Loucy (cell line): ENCODE data around the gene HIVEP2.

Source experiments
- H2AFZ ChIP-seq: fragments of 200-600 bp; sonication (generic); 2 replicates; pipeline ENCODE4 v1.6.0; 2016; ENCODE audit warnings: antibody characterized with exemption, mild to moderate bottlenecking, low read length, moderate library complexity
- H3F3A ChIP-seq: fragments of 200-600 bp; 2 replicates; pipeline ENCODE4 v1.6.0; 2016; ENCODE audit warnings: antibody characterized with exemption, low read depth, mild to moderate bottlenecking
- H3K27me3 ChIP-seq: fragments of 200-600 bp; sonication (generic); 2 replicates; pipeline ENCODE4 v1.6.1; 2014; ENCODE audit warnings: low read length, mild to moderate bottlenecking; ENCODE audit not compliant: insufficient read depth, poor library complexity, severe bottlenecking
- H3K36me3 ChIP-seq: fragments of 200-600 bp; sonication (generic); 2 replicates; pipeline ENCODE4 v1.6.1; 2016; ENCODE audit warnings: low read length; ENCODE audit not compliant: insufficient read depth
- H3K4me1 ChIP-seq: fragments of 200-600 bp; sonication (generic); 2 replicates; pipeline ENCODE4 v1.5.1; 2014; ENCODE audit warnings: low read length, mild to moderate bottlenecking; ENCODE audit not compliant: insufficient read depth, poor library complexity, severe bottlenecking
- H3K4me2 ChIP-seq: fragments of 200-600 bp; sonication (generic); 2 replicates; pipeline ENCODE4 v1.6.0; 2014; ENCODE audit warnings: antibody characterized with exemption, low read length, low read depth, mild to moderate bottlenecking; ENCODE audit not compliant: poor library complexity, severe bottlenecking
- H3K4me3 ChIP-seq: fragments of 200-600 bp; sonication (generic); 2 replicates; pipeline ENCODE4 v1.5.1; 2014; ENCODE audit warnings: low read length, mild to moderate bottlenecking, mixed read lengths; ENCODE audit not compliant: poor library complexity, severe bottlenecking
- H3K79me2 ChIP-seq: fragments of 200-600 bp; sonication (generic); 2 replicates; pipeline ENCODE4 v1.6.1; 2014; ENCODE audit warnings: low read length; ENCODE audit not compliant: insufficient read depth
- H3K9ac ChIP-seq: fragments of 200-600 bp; sonication (generic); 2 replicates; pipeline ENCODE4 v1.6.0; 2014; ENCODE audit warnings: mild to moderate bottlenecking, low read depth, low read length, moderate library complexity; ENCODE audit not compliant: poor library complexity, severe bottlenecking
- H3K9me2 ChIP-seq: fragments of 200-600 bp; sonication (generic); replicated peaks from 2 replicates; pipeline ENCODE4 v1.6.1; 2016; ENCODE audit warnings: low read depth, low read length, mixed read lengths
- H3K9me3 ChIP-seq: fragments of 200-600 bp; sonication (generic); 2 replicates; pipeline ENCODE4 v1.6.1; 2014; ENCODE audit warnings: mild to moderate bottlenecking, antibody characterized with exemption, low read length, low read depth; ENCODE audit not compliant: insufficient read depth
- H4K20me1 ChIP-seq: fragments of 200-600 bp; sonication (generic); 2 replicates; pipeline ENCODE4 v1.6.0; 2014; ENCODE audit warnings: antibody characterized with exemption, low read length, mild to moderate bottlenecking; ENCODE audit not compliant: insufficient read depth, poor library complexity, severe bottlenecking
- CTCF ChIP-seq: fragments of 200-600 bp; sonication (generic); conservative IDR thresholded peaks from 2 replicates; pipeline ENCODE4 v1.5.1; 2014; ENCODE audit warnings: mild to moderate bottlenecking, antibody characterized with exemption, low read length
- EZH2phosphoT487 ChIP-seq: fragments of 200-600 bp; IDR thresholded peaks from 2 replicates; pipeline ENCODE4 v1.6.1; 2018; ENCODE audit warnings: antibody characterized with exemption, mild to moderate bottlenecking, moderate library complexity, borderline replicate concordance

The HIVEP2 gene

DNA sequence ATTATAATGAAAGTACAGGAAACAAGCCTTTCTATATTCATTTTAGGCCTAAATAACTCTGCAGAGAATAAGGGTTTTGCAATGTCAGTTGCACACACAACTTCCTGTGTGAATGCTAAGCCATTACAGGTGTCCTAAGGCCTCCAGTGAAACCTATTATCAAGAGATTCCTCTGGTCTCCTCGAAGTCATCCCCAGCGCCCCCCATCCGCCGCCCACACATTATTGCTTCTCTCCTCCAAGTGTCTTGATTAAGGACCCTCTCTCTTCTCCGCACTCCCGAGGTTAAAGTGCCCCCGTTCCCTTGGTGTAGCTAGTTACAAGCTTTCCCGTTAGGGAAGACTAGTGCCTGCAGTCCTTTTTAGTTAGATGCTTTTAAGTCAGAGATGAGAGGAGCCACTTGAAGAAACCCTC is 1.3 kb downstream of the HIVEP2 start:
- peaks cover 12% of the 10 kb centered on the region for H3F3A ChIP-seq
- H3K9me2 ChIP-seq, result no peaks in the 10 kb centered on the region
- TF ChIP-seq CTCF, result no peak
- TF ChIP-seq EZH2phosphoT487, result no peak
- peak overlapping the region; percentile 83 for H3K4me3 ChIP-seq
- peak overlapping the region; percentile 98 for H3K4me2 ChIP-seq
- no peak overlapping the region for H2AFZ ChIP-seq
- peak overlapping the region; percentile 91 for H3K9ac ChIP-seq
- H3K27me3 ChIP-seq, result no peaks in the 10 kb centered on the region
- H4K20me1 ChIP-seq, result peaks cover 40% of the 10 kb centered on the region
- H3K9me3 ChIP-seq, result no peaks in the 10 kb centered on the region
- peaks cover 59% of the 10 kb centered on the region for H3K4me1 ChIP-seq
- H3K36me3 ChIP-seq, result no peaks in the 10 kb centered on the region
- H3K79me2 ChIP-seq, result peaks cover 66% of the 10 kb centered on the region

- H3K79me2 ChIP-seq, result peaks cover 75% of the 10 kb centered on the region
- peaks cover 40% of the 10 kb centered on the region for H4K20me1 ChIP-seq
- peak; percentile 61 for TF ChIP-seq CTCF
- no peak for TF ChIP-seq EZH2phosphoT487
- H3K36me3 ChIP-seq, result no peaks in the 10 kb centered on the region
- no peaks in the 10 kb centered on the region for H3K9me3 ChIP-seq
- no peak overlapping the region for H2AFZ ChIP-seq
- no peaks in the 10 kb centered on the region for H3K27me3 ChIP-seq
- peak overlapping the region; percentile 91 for H3K9ac ChIP-seq
- H3K4me3 ChIP-seq, result peak overlapping the region; percentile 83
- H3K4me2 ChIP-seq, result peak overlapping the region; percentile 98
- peaks cover 12% of the 10 kb centered on the region for H3F3A ChIP-seq
- H3K9me2 ChIP-seq, result no peaks in the 10 kb centered on the region
- peaks cover 61% of the 10 kb centered on the region for H3K4me1 ChIP-seq
These were observed 2.2 kb downstream of the HIVEP2 start for GRCh38 chr6:142942805-142943227.

DNA sequence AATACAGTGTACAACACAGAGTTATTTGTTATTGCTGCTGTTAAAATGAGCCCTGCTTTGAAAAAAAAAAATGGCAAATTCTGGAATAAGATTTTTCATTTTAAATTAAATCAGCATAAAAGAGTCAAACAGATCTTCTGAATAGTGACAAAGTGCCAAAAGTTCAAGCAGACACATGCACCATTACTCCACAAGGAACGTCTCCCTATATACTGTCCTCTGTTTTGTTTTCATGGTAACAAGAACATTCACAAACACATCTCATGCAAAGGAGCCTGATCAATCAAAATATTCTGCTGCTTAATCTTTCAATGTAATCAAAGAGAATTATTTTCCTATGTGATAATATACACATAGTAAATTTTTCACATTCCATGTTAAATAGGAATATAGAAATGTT is 2.7 kb downstream of the HIVEP2 start:
- Histone ChIP-seq H3K4me3 (peak overlapping the region; percentile 83), H3K9me3 (no peaks in the 10 kb centered on the region), H3K36me3 (no peaks in the 10 kb centered on the region), H3K9ac (peak overlapping the region; percentile 91), H4K20me1 (peaks cover 40% of the 10 kb centered on the region), H3K9me2 (no peaks in the 10 kb centered on the region), H3F3A (peaks cover 12% of the 10 kb centered on the region), H3K4me2 (peak overlapping the region; percentile 98), H3K27me3 (no peaks in the 10 kb centered on the region), H3K79me2 (peaks cover 81% of the 10 kb centered on the region), H2AFZ (no peak overlapping the region), H3K4me1 (peaks cover 60% of the 10 kb centered on the region)
- no peak for TF ChIP-seq CTCF
- TF ChIP-seq EZH2phosphoT487, result no peak
